ENCODE data around the gene ECI2. TPM values are rescaled to one million over a fixed set of nuclear protein-coding genes. Genes with fewer than 3 reads are reported as not detected.

The ECI2 gene
- total and polyA plus RNA-seq, 11 donors = 120 to 192 (median 145) TPM

- Histone ChIP-seq H3K4me1 (no peaks in the 10 kb centered on the region), H3K9me3 (no peaks in the 10 kb centered on the region), H3K4me3 (no peak overlapping the region), H3K36me3 (no peaks in the 10 kb centered on the region), H3K27me3 (no peaks in the 10 kb centered on the region), H3K27ac (no peak overlapping the region)
- DNase-seq (no peak), ATAC-seq (no peak)
- WGBS, 4 donors = 94 to 100% (median 97%) methylated on average over 1 of the region's 1 CpG
- TF ChIP-seq POLR2A (IDR thresholded peaks at IDR 0.05) (no peak), CTCF (IDR thresholded peaks at IDR 0.05) (no peak)
- intact Hi-C loops (cut with DNase I) = no loop called here
Observed at GRCh38 chr6:4085332-4085700, 50.1 kb downstream of the ECI2 start.

- Histone ChIP-seq H3K36me3 (no peaks in the 10 kb centered on the region), H3K27me3 (no peaks in the 10 kb centered on the region), H3K27ac (no peak overlapping the region), H3K9me3 (no peaks in the 10 kb centered on the region), H3K4me3 (no peak overlapping the region), H3K4me1 (no peaks in the 10 kb centered on the region)
- ATAC-seq (no peak), DNase-seq (no peak)
- 86 to 90% (median 88%) methylated on average over 9 of the region's 9 CpGs for WGBS, 4 donors
- intact Hi-C loops (cut with DNase I) = no loop called here
- TF ChIP-seq CTCF (IDR thresholded peaks at IDR 0.05) (no peak), POLR2A (IDR thresholded peaks at IDR 0.05) (no peak)
Observed at GRCh38 chr6:4084444-4085331, 50.7 kb downstream of the ECI2 start.

- no peak for ATAC-seq
- peak within 1 kb of the TSS in 2 of 12 donors; percentile 2 to 9 for H3K4me3 ChIP-seq
- no peak within 1 kb of the TSS for H3K27ac ChIP-seq
- H3K27me3 ChIP-seq = peaks cover 0 to 16% (median 8%) of the 10 kb centered on the region in 9 donors
- TF ChIP-seq CTCF (IDR thresholded peaks at IDR 0.05) (no peak), POLR2A (IDR thresholded peaks at IDR 0.05) (no peak)
- no peak for DNase-seq
- H3K9me3 ChIP-seq = no peaks in the 10 kb centered on the region
- no peaks in the 10 kb centered on the region for H3K4me1 ChIP-seq
- no peaks in the 10 kb centered on the region for H3K36me3 ChIP-seq
- intact Hi-C loops (cut with DNase I) = no loop called here
- 43 to 61% (median 48%) methylated on average over 17 to 91 of the region's 91 CpGs for WGBS, 4 donors
Observed at GRCh38 chr6:4078691-4079471, 56.5 kb downstream of the ECI2 start, which contains the start of gene FAM217A. Gene FAM217A, minus strand, starts transcription at chr6:4079137. Its CDS starts 1,723 bp downstream, at chr6:4077414.

All from heart left ventricle (tissue), 16 donors.